SK-N-SH (cell line): Measurements from ENCODE around the gene POLA2.

Source experiments
- ELF1 ChIP-seq: IDR thresholded peaks from 2 replicates; pipeline ENCODE4 v1.4.0; 2012
- EZH2phosphoT487 ChIP-seq: fragments of 200-600 bp; sonication (generic); IDR thresholded peaks from 2 replicates; pipeline ENCODE4 v1.6.1; 2017; ENCODE audit warnings: low read depth, mixed run types, mild to moderate bottlenecking, antibody characterized with exemption, moderate library complexity, borderline replicate concordance
- GABPA ChIP-seq: IDR thresholded peaks from 2 replicates; pipeline ENCODE4 v1.4.0; 2012; ENCODE audit warnings: low read depth, mild to moderate bottlenecking
- POLR2AphosphoS5 ChIP-seq: IDR thresholded peaks from 2 replicates; pipeline ENCODE4 v1.6.1; 2012; ENCODE audit warnings: low read depth, low read length
- RAD21 ChIP-seq: IDR thresholded peaks from 2 replicates; pipeline ENCODE4 v1.6.1; 2012; ENCODE audit warnings: mild to moderate bottlenecking, low read length
- TAF1 ChIP-seq: IDR thresholded peaks from 2 replicates; pipeline ENCODE4 v1.6.1; 2012; ENCODE audit warnings: low read depth, mild to moderate bottlenecking, low read length, moderate library complexity, borderline replicate concordance
- TCF12 ChIP-seq: IDR thresholded peaks from 2 replicates; pipeline ENCODE4 v1.4.0; 2012
- TF ChIP-seq, protein P1 (sequence below): fragments of 200-600 bp; sonication (generic); IDR thresholded peaks from 2 replicates; pipeline ENCODE4 v1.6.1; 2017; ENCODE audit warnings: antibody characterized with exemption, mild to moderate bottlenecking, moderate library complexity
- TF ChIP-seq, protein P2 (sequence below): IDR thresholded peaks from 2 replicates; pipeline ENCODE4 v1.6.1; 2012; ENCODE audit warnings: mild to moderate bottlenecking, low read depth, low read length, moderate library complexity

DNA sequence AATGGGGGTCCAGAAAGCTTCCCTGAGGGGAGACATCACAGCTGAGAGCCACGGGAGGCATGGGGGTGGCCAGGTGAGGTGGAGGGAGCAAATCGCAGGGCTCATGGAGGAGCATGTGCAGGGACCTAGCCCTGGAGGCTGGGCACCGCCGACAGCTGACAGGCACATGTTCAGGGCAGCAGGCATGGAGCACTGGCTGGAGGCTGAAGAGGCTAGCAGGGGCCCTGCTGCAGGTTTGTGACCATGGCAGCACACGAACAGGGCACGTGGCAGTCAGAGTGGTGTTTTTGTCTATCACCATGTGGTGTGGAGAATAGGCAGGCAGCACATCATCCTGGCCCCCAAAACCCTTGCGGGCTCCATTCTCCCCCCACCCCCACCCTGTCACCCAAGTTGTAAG is 42.9 kb downstream of the POLA2 start:
- TF ChIP-seq RAD21 (no peak), POLR2AphosphoS5 (no peak), TAF1 (no peak), EZH2phosphoT487 (no peak), ELF1 (no peak), TCF12 (no peak), GABPA (no peak)
- TF ChIP-seq, protein P1, sequence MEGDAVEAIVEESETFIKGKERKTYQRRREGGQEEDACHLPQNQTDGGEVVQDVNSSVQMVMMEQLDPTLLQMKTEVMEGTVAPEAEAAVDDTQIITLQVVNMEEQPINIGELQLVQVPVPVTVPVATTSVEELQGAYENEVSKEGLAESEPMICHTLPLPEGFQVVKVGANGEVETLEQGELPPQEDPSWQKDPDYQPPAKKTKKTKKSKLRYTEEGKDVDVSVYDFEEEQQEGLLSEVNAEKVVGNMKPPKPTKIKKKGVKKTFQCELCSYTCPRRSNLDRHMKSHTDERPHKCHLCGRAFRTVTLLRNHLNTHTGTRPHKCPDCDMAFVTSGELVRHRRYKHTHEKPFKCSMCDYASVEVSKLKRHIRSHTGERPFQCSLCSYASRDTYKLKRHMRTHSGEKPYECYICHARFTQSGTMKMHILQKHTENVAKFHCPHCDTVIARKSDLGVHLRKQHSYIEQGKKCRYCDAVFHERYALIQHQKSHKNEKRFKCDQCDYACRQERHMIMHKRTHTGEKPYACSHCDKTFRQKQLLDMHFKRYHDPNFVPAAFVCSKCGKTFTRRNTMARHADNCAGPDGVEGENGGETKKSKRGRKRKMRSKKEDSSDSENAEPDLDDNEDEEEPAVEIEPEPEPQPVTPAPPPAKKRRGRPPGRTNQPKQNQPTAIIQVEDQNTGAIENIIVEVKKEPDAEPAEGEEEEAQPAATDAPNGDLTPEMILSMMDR, result no peak
- TF ChIP-seq, protein P2, sequence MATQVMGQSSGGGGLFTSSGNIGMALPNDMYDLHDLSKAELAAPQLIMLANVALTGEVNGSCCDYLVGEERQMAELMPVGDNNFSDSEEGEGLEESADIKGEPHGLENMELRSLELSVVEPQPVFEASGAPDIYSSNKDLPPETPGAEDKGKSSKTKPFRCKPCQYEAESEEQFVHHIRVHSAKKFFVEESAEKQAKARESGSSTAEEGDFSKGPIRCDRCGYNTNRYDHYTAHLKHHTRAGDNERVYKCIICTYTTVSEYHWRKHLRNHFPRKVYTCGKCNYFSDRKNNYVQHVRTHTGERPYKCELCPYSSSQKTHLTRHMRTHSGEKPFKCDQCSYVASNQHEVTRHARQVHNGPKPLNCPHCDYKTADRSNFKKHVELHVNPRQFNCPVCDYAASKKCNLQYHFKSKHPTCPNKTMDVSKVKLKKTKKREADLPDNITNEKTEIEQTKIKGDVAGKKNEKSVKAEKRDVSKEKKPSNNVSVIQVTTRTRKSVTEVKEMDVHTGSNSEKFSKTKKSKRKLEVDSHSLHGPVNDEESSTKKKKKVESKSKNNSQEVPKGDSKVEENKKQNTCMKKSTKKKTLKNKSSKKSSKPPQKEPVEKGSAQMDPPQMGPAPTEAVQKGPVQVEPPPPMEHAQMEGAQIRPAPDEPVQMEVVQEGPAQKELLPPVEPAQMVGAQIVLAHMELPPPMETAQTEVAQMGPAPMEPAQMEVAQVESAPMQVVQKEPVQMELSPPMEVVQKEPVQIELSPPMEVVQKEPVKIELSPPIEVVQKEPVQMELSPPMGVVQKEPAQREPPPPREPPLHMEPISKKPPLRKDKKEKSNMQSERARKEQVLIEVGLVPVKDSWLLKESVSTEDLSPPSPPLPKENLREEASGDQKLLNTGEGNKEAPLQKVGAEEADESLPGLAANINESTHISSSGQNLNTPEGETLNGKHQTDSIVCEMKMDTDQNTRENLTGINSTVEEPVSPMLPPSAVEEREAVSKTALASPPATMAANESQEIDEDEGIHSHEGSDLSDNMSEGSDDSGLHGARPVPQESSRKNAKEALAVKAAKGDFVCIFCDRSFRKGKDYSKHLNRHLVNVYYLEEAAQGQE, result no peak
